Activated CD8-positive, alpha-beta memory T cell treated with anti-CD3 and anti-CD28 coated beads for 24 hours (primary cell): ENCODE results near the gene PEX6.

Source experiments
- DNase-seq: peaks from one replicate; pipeline ENCODE4 v3.0.0-alpha.2; 2020

Gene PEX6, protein sequence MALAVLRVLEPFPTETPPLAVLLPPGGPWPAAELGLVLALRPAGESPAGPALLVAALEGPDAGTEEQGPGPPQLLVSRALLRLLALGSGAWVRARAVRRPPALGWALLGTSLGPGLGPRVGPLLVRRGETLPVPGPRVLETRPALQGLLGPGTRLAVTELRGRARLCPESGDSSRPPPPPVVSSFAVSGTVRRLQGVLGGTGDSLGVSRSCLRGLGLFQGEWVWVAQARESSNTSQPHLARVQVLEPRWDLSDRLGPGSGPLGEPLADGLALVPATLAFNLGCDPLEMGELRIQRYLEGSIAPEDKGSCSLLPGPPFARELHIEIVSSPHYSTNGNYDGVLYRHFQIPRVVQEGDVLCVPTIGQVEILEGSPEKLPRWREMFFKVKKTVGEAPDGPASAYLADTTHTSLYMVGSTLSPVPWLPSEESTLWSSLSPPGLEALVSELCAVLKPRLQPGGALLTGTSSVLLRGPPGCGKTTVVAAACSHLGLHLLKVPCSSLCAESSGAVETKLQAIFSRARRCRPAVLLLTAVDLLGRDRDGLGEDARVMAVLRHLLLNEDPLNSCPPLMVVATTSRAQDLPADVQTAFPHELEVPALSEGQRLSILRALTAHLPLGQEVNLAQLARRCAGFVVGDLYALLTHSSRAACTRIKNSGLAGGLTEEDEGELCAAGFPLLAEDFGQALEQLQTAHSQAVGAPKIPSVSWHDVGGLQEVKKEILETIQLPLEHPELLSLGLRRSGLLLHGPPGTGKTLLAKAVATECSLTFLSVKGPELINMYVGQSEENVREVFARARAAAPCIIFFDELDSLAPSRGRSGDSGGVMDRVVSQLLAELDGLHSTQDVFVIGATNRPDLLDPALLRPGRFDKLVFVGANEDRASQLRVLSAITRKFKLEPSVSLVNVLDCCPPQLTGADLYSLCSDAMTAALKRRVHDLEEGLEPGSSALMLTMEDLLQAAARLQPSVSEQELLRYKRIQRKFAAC

DNA sequence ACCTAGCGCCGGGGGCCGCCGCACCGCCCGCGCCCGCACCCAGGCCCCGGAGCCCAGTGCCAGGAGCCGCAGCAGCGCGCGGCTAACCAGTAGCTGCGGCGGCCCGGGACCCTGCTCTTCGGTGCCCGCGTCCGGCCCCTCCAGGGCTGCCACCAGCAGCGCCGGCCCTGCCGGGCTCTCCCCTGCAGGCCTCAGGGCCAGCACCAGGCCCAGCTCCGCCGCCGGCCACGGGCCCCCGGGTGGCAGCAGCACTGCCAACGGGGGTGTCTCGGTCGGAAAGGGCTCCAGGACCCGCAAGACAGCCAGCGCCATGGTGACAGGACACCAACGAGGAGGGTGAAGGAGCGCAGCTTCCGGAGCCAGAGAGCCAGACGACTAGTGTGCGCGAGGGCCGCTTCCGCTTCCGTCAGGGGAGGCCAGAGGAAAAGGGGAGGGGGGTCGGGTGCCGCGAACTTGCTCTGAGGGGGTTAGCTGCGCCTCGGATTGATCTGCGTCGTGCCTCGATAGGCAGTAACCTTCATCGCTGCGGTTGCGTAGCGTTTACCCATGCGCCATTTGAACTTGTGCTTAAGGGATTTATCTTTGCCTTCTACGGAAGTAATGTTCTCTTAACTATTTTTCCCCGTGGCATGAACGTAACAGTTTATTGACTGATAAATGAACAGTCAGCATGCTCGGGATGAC, at the start of gene PEX6:
TSS of gene PEX6 (minus strand) at position 343 of the 684 bp plus-strand sequence. CDS start at position 312, 31 bp downstream.
- DNase-seq, result peak; percentile 96

DNA sequence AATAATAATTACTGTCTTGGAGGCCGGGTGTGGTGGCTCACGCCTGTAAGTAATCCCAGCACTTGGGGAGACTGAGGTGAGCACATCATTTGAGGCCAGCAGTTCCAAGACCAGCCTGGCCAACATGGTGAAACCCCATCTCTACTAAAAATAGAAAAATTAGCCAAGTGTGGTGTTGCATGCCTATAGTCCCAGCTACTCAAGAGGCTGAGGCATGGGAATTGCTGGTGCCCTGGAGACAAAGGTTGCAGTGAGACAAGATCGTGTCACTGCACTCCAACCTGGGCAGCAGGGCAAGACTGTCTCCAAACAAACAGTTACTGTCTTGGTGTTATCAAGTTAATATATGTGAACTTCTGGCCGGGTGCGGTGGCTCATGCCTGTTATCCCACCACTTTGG, 47.4 kb upstream of the PEX6 start:
- no peak for DNase-seq

DNA sequence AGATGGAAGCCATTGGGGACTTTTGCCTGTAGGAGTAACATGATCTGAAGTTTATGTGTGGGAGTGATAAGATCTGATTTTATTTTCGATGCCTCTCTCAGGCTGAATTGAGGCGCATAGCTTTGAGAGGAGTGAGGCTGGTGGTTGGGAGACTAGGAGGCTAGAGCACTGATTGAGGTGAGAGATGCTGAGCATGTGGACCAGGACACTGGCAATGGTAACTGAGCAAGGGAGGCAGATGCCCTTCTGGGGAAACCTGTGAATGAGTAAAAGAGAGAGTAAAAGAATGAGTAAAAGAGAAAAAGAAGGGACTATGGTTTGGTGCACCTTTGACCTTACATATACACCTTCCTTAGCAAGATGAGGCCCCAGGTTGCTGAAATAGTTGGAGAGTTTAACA, 45.5 kb upstream of the PEX6 start:
- no peak for DNase-seq

DNA sequence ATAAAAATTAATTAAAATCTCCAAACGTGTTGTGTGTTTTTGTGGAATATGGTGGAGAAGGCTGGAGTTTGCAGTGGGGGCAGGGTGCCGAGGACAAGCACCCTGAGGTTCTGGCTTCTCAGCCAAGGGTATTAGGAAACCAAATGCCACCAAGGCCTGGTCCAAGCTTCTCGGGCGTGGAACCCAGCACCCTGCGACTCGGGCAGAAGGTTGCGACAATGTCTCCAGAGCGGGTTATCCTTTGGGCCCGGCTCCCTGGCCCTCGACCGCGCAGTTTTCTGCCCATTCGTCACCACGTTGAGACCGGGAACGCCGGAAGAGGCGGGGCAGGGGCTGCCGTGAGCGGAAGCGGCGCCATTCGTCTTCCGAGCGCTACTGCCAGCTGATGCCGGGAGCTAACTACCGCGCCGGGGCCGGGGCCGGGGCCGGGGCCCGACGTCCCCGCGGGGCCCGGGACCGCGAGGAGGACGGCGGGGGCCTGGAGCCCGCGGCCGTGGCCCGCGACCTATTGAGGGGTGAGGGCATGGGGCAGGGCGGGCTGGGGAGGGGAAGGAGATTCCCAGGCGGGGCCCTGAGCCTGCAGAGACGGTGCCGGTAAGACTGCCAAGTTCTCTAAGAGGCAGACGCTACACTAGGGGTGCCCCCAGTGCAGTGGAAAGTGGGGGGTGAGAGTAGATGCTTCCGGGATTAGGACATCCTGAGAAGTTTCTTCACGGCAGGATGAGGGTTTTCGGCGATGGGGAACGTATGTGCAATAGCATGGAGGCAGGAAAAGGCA, 42.5 kb upstream of the PEX6 start, which contains the start of gene RRP36:
TSS of gene RRP36 (plus strand) at position 354 of the 778 bp plus-strand sequence. CDS start at position 386, 32 bp downstream.
- peak; percentile 90 for DNase-seq

DNA sequence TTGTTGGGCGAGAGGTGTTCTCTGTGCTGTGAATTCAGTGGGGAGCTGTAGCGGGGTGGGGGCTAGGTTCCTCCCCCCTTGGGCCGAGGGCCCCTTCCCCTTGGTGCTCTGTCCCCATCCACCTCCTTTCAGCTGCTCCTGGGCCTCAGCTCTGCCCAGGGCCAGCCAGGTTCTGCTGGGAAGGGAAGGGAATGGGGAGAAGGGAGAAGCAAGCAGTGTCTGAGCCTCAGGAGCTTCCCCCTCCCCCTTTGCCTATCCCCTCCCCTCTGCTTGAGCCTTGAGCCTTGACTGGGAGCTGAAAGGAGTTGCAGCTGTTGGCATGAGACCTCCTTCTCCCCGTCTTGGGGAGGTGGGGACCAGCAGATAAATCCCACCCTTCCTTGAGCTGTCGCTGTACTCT, 41.9 kb upstream of the PEX6 start:
- no peak for DNase-seq

DNA sequence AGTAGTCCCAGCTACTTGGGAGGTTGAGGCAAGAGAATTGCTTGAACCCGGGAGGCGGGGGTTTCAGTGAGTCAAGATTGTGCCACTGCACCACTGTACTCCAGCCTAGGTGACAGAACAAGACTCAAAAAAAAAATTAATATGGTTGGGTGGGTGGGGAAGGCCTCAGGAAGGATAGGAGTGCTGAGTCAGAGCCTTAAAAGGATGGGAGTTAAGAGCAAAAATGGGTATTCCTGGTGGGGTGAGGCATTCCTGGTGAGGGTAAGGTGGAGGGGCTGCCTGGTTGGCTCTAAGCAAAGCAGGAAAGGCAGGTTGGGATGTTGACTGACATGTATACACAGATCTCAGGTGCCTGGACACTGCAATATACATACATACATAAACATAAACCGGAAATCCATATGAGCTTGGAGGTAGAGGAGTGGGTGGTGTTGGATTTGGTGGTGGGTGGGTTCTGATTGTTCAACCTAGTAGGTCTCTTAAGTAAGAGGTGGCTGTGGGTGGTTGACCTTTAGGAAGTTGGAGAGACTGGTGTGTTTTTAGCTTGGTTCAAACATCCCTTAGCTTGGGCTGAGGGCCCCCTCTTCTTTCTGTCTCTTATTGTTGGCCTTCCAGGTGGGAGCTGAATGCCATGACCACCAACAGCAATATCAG, 41.2 kb upstream of the PEX6 start:
- no peak for DNase-seq

DNA sequence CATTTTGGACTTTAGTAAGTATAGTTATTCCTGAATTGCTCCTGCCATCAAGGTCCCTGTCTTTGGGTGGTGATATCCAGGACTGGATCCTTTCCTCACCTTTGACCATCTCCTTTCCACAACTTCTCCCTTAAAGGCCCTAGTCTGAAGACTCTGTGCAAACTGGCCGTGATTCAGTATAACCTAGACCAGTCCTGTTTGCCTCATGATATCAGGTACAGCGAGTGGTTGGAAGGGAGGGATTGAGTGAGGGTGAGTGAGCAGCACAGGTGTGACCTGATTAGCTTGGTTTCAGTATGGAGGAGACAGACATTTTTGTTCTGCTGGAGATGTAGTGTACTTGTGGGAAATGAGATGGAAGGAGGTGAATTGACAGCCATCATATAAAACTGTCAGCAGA, 40.2 kb upstream of the PEX6 start:
- no peak for DNase-seq

DNA sequence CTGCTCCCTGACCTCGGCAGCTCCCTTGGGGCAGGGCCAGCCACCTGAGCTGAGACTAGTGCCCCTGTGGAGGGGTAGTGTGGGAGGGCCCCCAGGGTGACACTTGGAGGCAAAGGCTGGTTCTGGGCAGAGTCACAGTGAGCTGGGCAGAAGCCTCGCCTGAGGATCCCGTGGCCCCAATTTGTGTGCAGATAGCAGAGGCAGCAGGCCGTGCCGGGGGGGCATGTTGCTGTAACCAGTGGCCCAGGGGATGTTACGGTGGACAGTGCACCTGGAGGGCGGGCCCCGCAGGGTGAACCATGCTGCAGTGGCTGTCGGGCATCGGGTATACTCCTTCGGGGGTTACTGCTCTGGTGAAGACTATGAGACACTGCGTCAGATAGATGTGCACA, 38.0 kb upstream of the PEX6 start:
- DNase-seq, result no peak

DNA sequence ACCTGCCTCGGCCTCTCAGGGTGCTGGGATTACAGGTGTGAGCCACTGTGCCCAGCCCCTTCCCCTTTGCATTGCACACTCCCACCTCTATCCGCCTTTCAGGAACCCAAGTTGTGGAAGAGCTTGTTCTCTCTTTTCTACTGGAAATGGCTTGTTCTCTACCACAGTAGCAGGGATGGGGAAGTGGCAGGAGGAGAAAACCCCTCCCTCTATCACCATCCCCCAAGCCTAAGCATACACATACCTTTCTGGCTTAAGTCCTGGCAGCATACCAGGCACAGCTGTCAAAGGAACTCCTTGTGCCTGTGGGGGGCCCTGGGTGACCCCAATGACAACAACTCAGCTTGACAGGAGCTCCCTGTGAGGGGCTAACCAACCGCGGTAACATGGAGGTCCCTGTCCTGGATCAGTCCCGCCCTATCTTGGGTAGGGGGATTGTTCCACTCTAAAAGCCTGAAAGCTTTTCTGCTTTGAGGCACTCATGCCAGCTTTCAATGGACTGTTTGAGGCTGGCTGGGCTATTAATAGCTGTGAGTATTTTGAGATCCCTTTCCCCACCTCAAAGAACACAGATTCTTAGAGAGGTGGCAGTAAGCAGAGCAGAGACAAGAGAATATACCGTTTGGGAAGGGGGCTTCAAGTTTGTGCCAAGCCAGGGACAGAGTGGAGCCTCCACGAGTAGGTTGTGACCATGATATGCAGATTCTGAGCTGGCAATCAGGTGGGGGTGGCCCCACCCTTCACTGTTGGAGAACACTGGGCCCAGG, 37.4 kb upstream of the PEX6 start:
- DNase-seq, result no peak

DNA sequence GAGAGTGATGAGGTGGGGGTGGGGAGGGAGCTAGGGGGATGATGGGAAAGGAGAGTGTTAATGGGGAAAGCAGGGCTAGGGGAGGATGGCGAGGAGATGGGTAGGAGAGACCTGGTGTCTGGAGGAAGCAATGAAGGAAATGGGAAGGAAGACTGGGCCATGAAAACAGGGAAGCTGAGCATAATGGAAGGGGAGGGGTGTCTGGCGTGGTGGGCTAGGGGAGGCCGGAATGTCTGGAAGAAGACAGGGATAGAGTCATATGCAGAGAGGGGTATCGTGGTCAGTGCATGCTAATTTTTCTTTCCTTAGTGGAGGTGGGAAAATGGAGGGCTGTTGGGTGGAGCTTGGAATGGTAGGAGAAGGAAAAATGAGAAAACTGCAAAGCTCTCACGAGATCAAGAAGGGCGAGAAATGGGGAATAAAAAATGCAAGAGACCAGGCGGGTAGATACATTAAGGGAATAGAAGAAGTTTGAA, 35.5 kb upstream of the PEX6 start:
- DNase-seq, result no peak

DNA sequence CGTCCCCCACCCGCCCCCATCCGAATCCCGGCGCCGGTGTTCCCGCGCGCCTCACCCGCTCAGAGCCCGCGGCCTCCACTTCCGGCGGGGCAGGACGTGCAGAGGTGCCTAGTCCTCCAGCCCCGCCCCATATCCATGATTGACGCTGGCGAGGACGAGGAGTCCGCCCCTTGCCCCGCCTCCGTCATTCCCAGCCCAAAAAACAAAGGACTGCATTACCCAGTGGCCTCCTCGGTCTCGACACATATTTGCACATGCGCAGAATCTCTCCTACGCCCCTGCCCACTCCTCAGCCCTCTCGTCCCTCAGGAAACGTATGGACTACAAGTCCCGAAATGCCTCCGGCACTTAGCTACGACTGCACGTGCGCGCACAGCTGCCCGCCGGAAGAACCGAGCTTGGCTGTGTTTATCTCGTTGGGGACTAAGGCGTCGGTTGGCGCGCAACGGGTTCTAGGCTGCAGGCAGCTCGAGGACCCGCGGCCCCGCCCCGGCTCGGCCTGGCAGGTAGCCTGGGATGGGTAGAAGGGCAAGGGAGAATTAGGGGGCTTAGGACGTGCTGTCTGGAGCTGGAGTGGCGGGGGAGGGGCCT, 35.0 kb upstream of the PEX6 start, which contains the start of the genes KLHDC3 and MEA1:
TSS of gene KLHDC3 (plus strand) at position 407 of the 591 bp plus-strand sequence. CDS start 2,944 bp downstream, outside the sequence.
TSS of gene MEA1 (minus strand) at position 104 of the 591 bp plus-strand sequence. CDS start 133 bp downstream, outside the sequence.
- DNase-seq, result peak; percentile 98

DNA sequence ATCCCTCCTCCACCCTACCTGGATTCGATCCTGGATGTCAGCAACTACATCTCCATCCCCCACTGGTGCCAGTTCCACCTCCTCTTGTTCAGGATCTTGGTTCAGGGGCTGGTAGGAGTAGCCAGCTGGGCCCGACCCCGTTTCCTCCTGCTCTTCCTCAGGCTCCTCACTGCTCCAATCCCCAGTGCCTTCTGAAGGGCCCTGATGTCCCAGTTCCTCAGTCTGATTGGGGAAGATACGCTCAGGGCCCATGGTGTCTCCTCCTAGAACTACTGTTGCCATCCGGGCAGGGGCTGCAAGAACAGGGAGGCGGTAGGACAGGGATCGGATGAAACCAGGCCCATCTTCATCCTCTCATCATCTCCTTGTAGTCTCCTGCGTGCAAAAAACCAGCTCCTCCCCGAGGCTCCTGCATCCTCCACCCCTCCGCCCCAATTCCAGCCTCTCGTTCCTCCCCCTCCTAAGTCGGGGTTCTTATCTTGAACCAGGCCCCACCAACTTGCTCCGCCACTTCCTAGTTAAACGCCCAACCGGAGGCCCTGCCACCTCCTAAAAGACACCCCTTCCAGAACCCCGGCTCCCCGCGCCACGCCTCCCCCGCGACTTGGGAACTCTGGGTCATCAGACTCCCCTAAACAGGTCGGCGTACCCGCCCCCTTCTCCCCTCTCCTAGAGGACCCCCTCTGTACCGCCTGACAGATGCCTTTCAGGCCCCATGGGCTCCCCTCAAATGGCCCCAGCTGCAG, 34.3 kb upstream of the PEX6 start:
- no peak for DNase-seq

DNA sequence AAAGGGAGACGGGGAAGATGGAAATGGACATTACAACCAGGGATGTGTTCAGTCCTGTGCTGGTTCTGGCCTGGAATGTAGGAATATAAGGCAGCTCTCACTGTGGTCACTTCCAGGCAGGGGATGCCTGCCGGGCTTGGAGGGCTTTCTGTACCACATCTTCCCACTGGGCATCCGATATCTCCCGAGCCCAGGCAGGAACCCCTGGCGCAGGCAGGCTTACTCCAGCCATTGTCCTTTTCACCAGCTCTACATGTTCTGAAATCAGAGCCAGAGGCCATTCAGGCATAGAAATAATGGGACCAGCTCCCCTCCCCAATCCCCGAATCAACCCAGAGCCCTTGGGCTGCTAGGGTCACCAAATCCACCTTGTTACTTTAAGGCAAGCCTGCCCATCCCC, 33.4 kb upstream of the PEX6 start:
- DNase-seq, result no peak

DNA sequence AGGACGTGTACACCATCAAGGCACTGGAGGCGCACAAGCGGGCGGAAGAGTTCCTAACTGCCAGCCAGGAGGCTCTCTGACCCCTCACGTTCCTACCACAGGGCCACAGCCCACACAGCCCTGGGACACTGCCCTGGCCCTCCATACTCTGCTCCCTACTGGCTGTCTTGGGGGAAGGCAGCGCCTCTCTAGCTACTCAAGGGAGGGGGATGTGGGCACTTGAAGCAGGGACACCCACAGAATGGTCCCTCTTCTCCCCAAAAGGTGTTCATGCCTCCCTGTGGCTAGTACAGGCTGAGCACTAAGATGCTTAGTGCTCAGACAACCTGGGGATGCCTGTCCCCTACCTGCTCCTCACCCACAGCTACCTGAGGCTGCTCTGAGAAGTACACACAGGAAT, 32.2 kb upstream of the PEX6 start:
- DNase-seq, result no peak

DNA sequence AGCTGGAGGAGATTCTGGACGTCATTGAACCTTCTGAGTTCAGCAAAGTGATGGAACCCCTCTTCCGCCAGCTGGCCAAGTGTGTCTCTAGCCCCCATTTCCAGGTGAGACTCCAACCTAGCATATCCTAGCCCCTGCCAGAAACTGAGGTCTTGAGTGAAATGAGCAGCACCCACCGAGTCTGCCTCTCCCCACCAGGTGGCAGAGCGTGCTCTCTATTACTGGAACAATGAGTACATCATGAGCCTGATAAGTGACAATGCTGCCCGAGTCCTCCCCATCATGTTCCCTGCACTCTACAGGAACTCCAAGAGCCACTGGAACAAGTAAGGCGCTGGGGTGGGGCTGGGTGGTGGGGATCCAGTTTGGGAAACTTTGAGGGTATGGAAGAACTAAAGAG, 30.1 kb upstream of the PEX6 start:
- DNase-seq, result peak; percentile 63

DNA sequence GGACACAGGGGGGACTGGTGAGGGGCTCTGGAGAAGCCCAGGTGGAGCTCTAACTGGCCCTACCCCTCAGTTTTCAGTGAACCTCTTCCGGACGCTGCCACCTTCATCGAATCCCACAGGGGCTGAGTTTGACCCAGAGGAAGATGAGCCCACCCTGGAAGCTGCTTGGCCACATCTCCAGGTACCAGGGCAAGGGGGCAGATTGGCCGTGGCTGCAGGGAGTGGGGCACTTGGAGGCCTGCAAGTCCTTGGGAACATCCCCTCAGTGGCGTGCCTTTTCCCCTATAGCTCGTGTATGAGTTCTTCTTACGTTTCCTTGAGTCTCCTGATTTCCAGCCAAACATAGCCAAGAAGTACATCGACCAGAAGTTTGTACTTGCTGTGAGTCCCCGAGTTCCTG, 28.1 kb upstream of the PEX6 start:
- no peak for DNase-seq

DNA sequence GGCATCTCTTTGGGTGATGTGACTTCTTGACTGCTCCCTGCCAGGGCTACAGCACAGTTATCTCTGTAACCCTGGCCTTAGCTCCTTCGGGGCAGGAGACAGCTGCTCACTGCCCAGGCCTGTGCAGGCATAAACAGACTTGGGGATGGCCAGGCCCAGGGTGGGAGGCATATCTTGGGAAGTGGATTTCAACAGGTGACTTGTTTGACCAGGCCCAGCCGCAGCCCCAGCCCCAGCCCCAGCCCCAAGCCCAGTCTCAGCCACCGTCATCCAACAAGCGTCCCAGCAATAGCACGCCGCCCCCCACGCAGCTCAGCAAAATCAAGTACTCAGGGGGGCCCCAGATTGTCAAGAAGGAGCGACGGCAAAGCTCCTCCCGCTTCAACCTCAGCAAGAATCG, 27.3 kb upstream of the PEX6 start:
- DNase-seq, result no peak

DNA sequence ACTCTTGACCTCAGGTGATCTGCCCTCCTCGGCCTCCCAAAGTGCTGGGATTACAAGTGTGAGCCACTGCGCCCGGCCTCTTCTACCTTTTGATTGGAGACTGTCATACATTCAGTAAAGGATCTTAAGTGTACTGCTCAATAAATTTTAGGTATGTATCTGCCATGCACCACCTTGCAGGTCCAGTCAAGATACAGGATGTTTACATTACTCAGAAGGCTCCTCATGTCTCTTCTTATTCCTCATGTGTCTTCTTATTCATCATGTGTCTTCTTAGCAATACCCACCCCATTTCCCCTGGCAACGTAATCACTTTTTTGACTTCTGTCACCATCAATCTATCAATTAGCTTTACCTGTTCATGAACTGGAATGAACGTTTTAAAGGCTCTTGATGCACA, 26.9 kb upstream of the PEX6 start:
- no peak for DNase-seq

DNA sequence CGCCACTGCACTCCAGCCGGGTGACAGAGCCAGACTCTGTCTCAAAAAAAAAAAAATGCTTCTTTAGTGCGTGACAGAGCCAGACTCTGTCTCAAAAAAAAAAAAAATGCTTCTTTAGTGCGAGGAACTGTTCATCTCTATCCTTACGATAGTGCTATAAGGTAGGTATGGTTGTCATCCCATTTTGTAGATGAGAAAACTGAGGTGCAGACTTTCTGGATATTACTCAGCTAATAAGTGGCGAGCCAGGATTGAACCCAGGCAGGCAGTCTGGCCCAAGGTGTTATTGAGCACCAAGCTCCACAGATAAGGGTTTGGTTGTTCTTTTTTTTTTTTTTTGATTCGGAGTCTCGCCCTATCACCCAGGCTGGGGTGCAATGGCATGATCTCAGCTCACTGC, 22.9 kb upstream of the PEX6 start:
- DNase-seq, result no peak
